Effector memory CD8-positive, alpha-beta T cell (primary cell): Measurements from ENCODE around the gene PGGT1B.

ENCODE experiments used
- ATAC-seq: fragments of 150-1000 bp; cut with Tn5 transposase; replicated peaks from 2 replicates; pipeline ENCODE4 v1.10.0; 2021; ENCODE audit warnings: mild to moderate bottlenecking, moderate library complexity
- DNase-seq, 3 experiments: peaks; one replicate each; pipeline ENCODE4 v3.0.0; 2021
- H3K27ac Mint-ChIP-seq, 2 donors: one replicate each; pipeline ENCODE4 v1.8.0; 2022; ENCODE audit warnings: mild to moderate bottlenecking in 2 of 2, mixed read lengths in 2 of 2, moderate library complexity in 2 of 2
- H3K27me3 Mint-ChIP-seq, 2 donors: one replicate each; pipeline ENCODE4 v1.8.0; 2022; ENCODE audit warnings: mixed read lengths in 2 of 2
- H3K36me3 Mint-ChIP-seq: one replicate; pipeline ENCODE4 v1.8.0; 2022; ENCODE audit warnings: mild to moderate bottlenecking, moderate library complexity, mixed read lengths; ENCODE audit not compliant: insufficient read depth
- H3K4me1 Mint-ChIP-seq, 2 donors: one replicate each; pipeline ENCODE4 v1.8.0; 2022; ENCODE audit warnings: low read depth in 2 of 2, mixed read lengths in 2 of 2
- H3K4me3 Mint-ChIP-seq, 2 donors: one replicate each; pipeline ENCODE4 v1.8.0; 2022; ENCODE audit warnings: mild to moderate bottlenecking in 2 of 2, mixed read lengths in 2 of 2, moderate library complexity in 2 of 2
- H3K9me3 Mint-ChIP-seq, 2 donors: one replicate each; pipeline ENCODE4 v1.8.0; 2022; ENCODE audit warnings: mixed read lengths in 2 of 2
- total RNA-seq, 9 experiments: gene quantifications; one replicate each; lab custom pipeline; 2026; lab: John Stamatoyannopoulos, UW

Gene PGGT1B
- total RNA-seq = 31.5 to 68.0 (median 50.5) reads per million in 9 experiments

DNA sequence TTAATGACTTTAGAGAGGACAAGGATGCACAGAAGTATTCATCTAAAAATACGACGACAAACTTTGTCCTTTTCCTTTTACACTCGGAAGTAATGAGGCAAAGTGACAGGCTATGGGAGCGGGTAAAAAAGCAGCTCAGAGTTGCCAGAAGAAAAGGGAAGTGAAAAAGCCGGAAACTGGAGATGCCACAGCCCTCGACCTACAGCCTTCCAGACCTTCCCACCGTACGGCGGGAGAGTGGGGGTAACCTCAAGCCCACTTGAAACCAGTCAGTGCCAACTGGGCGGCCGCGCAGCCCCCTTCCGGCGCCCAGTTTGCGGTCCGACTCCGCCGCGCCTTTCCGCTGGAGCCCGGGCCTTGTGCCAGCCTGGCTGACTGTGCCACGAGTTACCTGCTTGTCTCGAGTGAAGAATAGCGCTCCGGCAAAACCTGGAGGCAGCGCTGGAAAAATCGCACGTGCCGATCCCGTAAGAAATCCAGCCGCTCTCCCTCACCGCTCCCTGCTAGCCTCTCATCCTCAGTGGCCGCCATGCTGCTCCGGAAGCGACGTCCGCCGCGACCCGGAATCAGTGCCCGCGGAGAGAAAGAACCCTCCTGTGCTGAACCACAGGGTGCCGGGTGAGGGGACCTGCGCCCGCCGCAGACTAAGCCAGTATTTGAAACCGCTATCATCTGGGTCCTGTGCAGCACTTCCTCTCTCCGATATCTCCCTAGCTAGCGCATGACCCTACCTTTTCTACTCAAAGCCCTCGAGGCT, at the start of gene PGGT1B:
TSS of gene PGGT1B (minus strand) at position 557 of the 757 bp plus-strand sequence. CDS start at position 531, 26 bp downstream.
- H3K4me1 Mint-ChIP-seq = peaks cover 31 to 37% of the 10 kb centered on the region in 2 donors
- H3K4me3 Mint-ChIP-seq = peak within 1 kb of the TSS; percentile 83 to 98

GRCh38 chr5:115309751-115310370, 47.2 kb upstream of the PGGT1B start:
- Mint-ChIP-seq H3K4me3 (no peak overlapping the region), H3K27ac (no peak overlapping the region), H3K36me3 (no peaks in the 10 kb centered on the region), H3K27me3 (peaks cover 13 to 19% of the 10 kb centered on the region in 2 donors), H3K9me3 (no peaks in the 10 kb centered on the region), H3K4me1 (no peaks in the 10 kb centered on the region)
- ATAC-seq = peak; percentile 53
- no peak for DNase-seq

More for the DNA sequence above, at the start of gene PGGT1B:
- DNase-seq (peak; percentile 51 to 58 (median 54)), ATAC-seq (peak; percentile 95)
- Mint-ChIP-seq H3K9me3 (no peaks in the 10 kb centered on the region), H3K27me3 (no peaks in the 10 kb centered on the region), H3K27ac (peak within 1 kb of the TSS; percentile 96 to 98), H3K36me3 (peaks cover 9% of the 10 kb centered on the region)

DNA sequence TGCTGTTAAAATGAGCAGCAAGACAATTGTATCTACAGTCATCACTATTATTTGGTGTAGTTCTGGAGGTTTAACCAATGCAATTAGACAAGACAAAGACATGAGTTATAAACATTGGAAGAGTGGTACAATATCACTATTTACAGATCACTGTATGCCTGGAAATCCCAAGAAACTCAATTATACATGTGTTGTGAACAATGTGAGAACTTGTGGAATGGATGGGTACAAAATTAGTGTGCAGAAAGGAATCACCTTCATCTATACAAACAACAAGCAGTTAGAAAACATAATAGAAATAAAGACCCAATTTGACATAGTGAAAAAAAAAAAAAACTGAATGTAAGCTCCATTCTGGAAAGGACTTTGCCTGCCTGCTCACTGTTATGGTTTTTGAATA, 46.1 kb upstream of the PGGT1B start:
- ATAC-seq = no peak

DNA sequence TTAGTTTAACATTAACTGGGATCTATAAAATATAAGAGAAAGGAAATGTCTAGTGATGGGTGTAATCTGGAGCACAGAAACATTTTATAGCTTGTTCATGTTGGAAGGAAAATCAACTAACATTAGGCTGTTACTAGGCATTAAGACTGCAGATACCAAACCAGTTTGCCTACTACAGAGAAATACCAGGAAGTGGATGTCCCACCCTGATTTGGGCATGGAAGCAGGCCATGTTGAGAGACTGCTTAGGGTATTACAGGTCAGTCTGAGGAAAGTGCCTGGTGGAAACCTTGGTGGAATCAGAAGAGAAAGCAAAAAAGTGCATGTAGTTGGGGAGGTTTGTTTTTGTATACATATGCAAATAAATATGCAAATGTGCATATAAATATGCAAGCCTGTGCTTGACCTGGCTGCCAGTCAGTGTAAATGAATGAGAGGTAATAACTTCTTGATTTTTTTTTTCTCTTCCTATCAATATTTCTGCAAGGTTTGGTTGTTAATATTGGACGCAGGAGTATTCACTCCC, 43.4 kb upstream of the PGGT1B start:
- Mint-ChIP-seq H3K27ac (no peak overlapping the region), H3K27me3 (peaks cover 21 to 29% of the 10 kb centered on the region in 2 donors), H3K4me3 (no peak overlapping the region), H3K36me3 (no peaks in the 10 kb centered on the region), H3K4me1 (no peaks in the 10 kb centered on the region), H3K9me3 (no peaks in the 10 kb centered on the region)
- DNase-seq = no peak
- ATAC-seq = no peak

More for the DNA sequence above, 46.1 kb upstream of the PGGT1B start:
- H3K27me3 Mint-ChIP-seq = peaks cover 18 to 19% of the 10 kb centered on the region in 2 donors
- H3K4me1 Mint-ChIP-seq = no peaks in the 10 kb centered on the region
- no peak for DNase-seq
- no peaks in the 10 kb centered on the region for H3K9me3 Mint-ChIP-seq
- H3K4me3 Mint-ChIP-seq = no peak overlapping the region
- H3K27ac Mint-ChIP-seq = no peak overlapping the region
- no peaks in the 10 kb centered on the region for H3K36me3 Mint-ChIP-seq

- Mint-ChIP-seq H3K4me3 (no peak overlapping the region), H3K4me1 (no peaks in the 10 kb centered on the region), H3K36me3 (no peaks in the 10 kb centered on the region), H3K27ac (no peak overlapping the region), H3K27me3 (peaks cover 21% of the 10 kb centered on the region in 2 donors), H3K9me3 (no peaks in the 10 kb centered on the region)
- no peak for ATAC-seq
- DNase-seq = no peak
These were observed 41.8 kb upstream of the PGGT1B start for GRCh38 chr5:115304496-115304895.

DNA sequence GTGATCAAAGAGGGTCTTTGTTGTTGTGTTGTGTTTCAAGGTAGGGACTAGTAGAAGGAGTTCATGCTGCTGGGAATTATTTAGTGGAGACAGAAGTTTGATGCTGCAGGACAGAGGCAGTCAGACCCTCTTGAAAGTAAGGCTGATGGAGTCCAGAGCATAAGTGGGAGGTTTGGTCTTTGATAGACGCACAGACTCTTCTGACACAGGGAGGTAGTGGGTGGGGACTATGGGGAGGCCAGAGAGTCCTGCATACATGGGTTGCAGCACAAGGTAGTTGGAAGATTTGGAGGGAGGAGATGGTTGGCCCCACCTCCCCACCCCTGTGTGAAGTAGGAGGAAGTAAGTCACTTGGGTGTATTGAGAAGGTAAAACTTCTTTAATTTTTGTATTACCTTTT, 36.1 kb upstream of the PGGT1B start:
- DNase-seq (no peak), ATAC-seq (no peak)
- no peaks in the 10 kb centered on the region for H3K36me3 Mint-ChIP-seq
- H3K4me1 Mint-ChIP-seq = peaks cover 11 to 14% of the 10 kb centered on the region in 2 donors
- H3K4me3 Mint-ChIP-seq = no peak overlapping the region
- peaks cover 3 to 10% of the 10 kb centered on the region in 2 donors for H3K27me3 Mint-ChIP-seq
- no peak overlapping the region for H3K27ac Mint-ChIP-seq
- no peaks in the 10 kb centered on the region for H3K9me3 Mint-ChIP-seq

- DNase-seq (no peak), ATAC-seq (no peak)
- Mint-ChIP-seq H3K4me3 (peak overlapping the region; percentile 9 to 85), H3K27ac (no peak overlapping the region), H3K27me3 (no peaks in the 10 kb centered on the region), H3K9me3 (peaks cover 1 to 4% of the 10 kb centered on the region in 2 donors), H3K36me3 (no peaks in the 10 kb centered on the region), H3K4me1 (peaks cover 11 to 14% of the 10 kb centered on the region in 2 donors)
These were observed 34.4 kb upstream of the PGGT1B start for GRCh38 chr5:115297031-115297430.

DNA sequence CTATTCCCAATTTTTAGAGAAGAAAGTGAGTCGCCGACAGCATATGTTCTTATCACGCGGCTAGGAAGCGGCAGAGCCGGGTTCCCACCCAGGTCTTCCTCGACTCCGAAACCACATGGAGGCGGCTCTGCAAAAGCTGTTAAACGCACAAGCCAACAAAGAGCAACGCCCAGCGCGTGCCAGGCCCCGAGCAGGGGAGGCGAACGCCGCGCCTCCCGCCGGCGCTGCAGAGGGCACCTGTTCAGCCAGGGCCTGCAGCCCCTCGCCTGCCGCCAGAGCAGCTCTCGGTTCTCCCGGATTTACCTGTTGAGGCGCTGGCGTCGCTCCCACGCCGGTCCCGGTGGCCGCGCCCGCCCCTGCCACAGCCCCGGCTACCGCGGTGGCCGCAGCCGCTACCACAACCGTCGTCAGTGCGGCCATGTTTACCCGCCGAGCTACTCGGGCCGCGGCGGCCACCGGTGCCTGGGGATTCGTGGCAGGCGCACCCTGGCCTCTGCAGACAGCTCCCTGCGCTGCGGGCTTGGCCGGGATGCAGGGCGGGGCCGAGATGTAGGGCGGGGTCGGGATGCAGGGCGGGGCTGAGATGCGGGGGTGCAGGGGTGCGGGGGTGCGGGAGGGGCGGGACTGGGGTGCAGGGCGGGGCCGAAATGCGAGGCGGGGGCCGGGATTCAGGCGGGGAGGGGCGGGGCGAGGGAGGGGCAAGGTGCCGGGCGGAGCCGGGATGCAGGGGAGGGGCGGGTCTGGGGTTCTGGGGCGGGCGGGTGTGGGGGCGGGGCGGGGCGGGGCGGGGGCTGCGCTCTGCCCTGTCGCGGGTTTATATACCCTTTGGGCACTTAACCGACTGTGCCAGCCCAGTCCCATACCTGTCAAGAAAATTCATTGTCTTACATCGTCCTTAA, 33.7 kb upstream of the PGGT1B start, which contains the start of gene CCDC112:
TSS of gene CCDC112 (minus strand) at position 531 of the 899 bp plus-strand sequence. CDS start at position 420, 111 bp downstream.
- peak; percentile 45 to 47 (median 46) for DNase-seq
- peak within 1 kb of the TSS; percentile 80 to 85 for H3K4me3 Mint-ChIP-seq
- peak within 1 kb of the TSS; percentile 45 to 74 for H3K27ac Mint-ChIP-seq

GRCh38 chr5:115295777-115296123, 33.1 kb upstream of the PGGT1B start:
- no peak for ATAC-seq
- peaks cover 11 to 14% of the 10 kb centered on the region in 2 donors for H3K4me1 Mint-ChIP-seq
- DNase-seq = no peak
- H3K27me3 Mint-ChIP-seq = no peaks in the 10 kb centered on the region
- H3K36me3 Mint-ChIP-seq = no peaks in the 10 kb centered on the region
- peak overlapping the region; percentile 45 to 74 for H3K27ac Mint-ChIP-seq
- peak overlapping the region; percentile 80 to 85 for H3K4me3 Mint-ChIP-seq
- peaks cover 2 to 8% of the 10 kb centered on the region in 2 donors for H3K9me3 Mint-ChIP-seq

More for the DNA sequence above, 33.7 kb upstream of the PGGT1B start, which contains the start of gene CCDC112:
- Mint-ChIP-seq H3K27me3 (no peaks in the 10 kb centered on the region), H3K4me1 (peaks cover 11 to 14% of the 10 kb centered on the region in 2 donors), H3K36me3 (no peaks in the 10 kb centered on the region), H3K9me3 (peaks cover 2 to 8% of the 10 kb centered on the region in 2 donors)
- peak; percentile 81 for ATAC-seq

- H3K27me3 Mint-ChIP-seq = no peaks in the 10 kb centered on the region
- H3K4me3 Mint-ChIP-seq = no peak overlapping the region
- ATAC-seq = no peak
- peaks cover 9 to 12% of the 10 kb centered on the region in 2 donors for H3K4me1 Mint-ChIP-seq
- H3K36me3 Mint-ChIP-seq = peaks cover 3% of the 10 kb centered on the region
- DNase-seq = no peak
- H3K9me3 Mint-ChIP-seq = peaks cover 2 to 8% of the 10 kb centered on the region in 2 donors
- H3K27ac Mint-ChIP-seq = no peak overlapping the region
These were observed 28.7 kb upstream of the PGGT1B start for GRCh38 chr5:115291397-115291796.

DNA sequence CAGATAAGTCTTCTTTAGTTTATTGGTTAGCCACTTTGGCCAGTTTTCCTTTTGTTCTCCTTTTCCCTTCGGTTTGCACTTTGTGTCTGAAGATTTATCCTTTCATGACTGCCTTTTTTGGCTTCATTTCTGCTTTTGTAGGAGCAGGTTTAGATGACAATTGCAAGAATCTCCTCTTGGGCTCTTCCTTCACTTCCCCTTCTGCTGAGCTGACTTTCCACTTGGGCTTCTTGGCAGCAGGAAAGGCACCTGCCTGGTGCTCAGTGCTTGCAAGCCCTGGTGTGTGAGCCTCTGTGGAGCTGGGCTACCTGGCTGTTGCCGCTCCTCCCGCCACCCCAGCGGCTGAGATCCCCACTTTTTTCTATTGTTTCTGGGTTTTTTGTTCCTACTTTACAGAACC, 26.4 kb upstream of the PGGT1B start:
- H3K36me3 Mint-ChIP-seq = peaks cover 3% of the 10 kb centered on the region
- peak overlapping the region in 1 of 2 donors; percentile 3 for H3K27ac Mint-ChIP-seq
- ATAC-seq (no peak), DNase-seq (no peak)
- H3K4me1 Mint-ChIP-seq = peaks cover 7 to 8% of the 10 kb centered on the region in 2 donors
- H3K27me3 Mint-ChIP-seq = no peaks in the 10 kb centered on the region
- H3K9me3 Mint-ChIP-seq = peaks cover 2 to 8% of the 10 kb centered on the region in 2 donors
- no peak overlapping the region for H3K4me3 Mint-ChIP-seq

- Mint-ChIP-seq H3K27ac (no peak overlapping the region), H3K27me3 (no peaks in the 10 kb centered on the region), H3K4me1 (peaks cover 7 to 8% of the 10 kb centered on the region in 2 donors), H3K9me3 (no peaks in the 10 kb centered on the region), H3K4me3 (no peak overlapping the region), H3K36me3 (peaks cover 2% of the 10 kb centered on the region)
- DNase-seq (no peak), ATAC-seq (no peak)
These were observed 21.3 kb upstream of the PGGT1B start for GRCh38 chr5:115284021-115284420.

- H3K9me3 Mint-ChIP-seq = no peaks in the 10 kb centered on the region
- H3K27ac Mint-ChIP-seq = no peak overlapping the region
- H3K4me3 Mint-ChIP-seq = no peak overlapping the region
- H3K27me3 Mint-ChIP-seq = no peaks in the 10 kb centered on the region
- peaks cover 2% of the 10 kb centered on the region for H3K36me3 Mint-ChIP-seq
- ATAC-seq = no peak
- no peak for DNase-seq
- peaks cover 7% of the 10 kb centered on the region in 2 donors for H3K4me1 Mint-ChIP-seq
These were observed 19.5 kb upstream of the PGGT1B start for GRCh38 chr5:115282131-115282530.
